Measurements from ENCODE around the gene GABRB1.

GABRB1 gene

GRCh38 chr4:47031011-47031678, at the start of gene GABRB1:
Gene GABRB1, plus strand, starts transcription at chr4:47031567.
- DNase-seq (ENCODE audit: low spot score) = peak; percentile 71
- H3K4me3 ChIP-seq = peak within 1 kb of the TSS; percentile 68
- peak within 1 kb of the TSS in 1 of 2 donors; percentile 51 for H3K27ac ChIP-seq
- TF ChIP-seq, protein P1, sequence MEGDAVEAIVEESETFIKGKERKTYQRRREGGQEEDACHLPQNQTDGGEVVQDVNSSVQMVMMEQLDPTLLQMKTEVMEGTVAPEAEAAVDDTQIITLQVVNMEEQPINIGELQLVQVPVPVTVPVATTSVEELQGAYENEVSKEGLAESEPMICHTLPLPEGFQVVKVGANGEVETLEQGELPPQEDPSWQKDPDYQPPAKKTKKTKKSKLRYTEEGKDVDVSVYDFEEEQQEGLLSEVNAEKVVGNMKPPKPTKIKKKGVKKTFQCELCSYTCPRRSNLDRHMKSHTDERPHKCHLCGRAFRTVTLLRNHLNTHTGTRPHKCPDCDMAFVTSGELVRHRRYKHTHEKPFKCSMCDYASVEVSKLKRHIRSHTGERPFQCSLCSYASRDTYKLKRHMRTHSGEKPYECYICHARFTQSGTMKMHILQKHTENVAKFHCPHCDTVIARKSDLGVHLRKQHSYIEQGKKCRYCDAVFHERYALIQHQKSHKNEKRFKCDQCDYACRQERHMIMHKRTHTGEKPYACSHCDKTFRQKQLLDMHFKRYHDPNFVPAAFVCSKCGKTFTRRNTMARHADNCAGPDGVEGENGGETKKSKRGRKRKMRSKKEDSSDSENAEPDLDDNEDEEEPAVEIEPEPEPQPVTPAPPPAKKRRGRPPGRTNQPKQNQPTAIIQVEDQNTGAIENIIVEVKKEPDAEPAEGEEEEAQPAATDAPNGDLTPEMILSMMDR (IDR thresholded peaks at IDR 0.05) = no peak

DNA sequence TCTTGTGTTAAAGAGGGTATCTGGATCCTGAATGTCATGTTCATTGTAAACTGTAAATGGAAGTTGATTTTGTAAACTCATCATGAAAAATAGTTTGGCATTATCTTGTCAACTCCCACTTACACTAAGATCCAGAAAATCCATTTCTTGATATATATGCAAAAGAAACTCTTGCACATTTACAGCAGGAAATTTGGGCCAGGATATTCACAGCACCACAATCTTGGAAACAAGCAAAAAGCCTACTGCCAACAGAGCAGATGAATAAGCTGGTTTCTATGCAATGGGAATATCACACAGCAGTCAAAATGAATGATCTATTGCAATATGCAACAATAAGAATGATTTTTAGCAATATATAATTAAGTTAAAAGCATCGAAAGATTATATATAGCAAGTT, 46.6 kb upstream of the GABRB1 start:
- no peak for DNase-seq (ENCODE audit: low spot score)
- Histone ChIP-seq H3K27ac (no peak overlapping the region), H3K4me3 (no peak overlapping the region)
- TF ChIP-seq, protein P1 (IDR thresholded peaks at IDR 0.05) = no peak

DNA sequence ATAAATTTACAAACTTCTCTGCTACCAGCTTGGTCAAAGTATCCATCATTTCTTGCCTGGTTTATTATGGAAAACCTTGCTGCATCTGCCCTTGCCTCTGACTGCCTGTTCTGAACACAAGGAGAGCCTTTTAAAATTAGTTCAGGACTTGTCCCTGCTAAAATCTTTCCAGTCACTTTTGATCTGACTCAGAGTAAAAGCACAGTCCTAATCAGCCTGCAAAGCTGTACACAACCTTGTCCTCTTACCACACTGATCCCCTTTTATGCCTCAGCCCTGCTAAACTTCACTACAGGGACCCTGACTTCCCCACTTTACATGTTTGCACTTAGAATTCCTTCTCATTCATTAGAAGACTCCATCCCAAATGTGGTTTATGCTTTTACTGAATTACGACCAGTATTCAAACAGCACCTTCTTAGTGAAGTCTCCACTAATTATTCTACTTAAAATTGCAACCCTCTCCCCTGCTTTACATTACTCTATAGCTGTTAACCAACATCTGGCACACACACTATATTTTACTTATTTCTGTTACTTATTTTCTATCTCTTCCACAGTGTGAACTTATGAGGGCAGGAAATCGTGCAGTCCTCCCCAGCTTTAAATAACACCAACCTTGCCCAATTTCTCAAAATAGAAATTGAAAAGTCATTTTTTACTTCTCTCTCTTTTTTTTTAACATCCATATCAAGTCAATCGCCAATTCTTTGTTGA, 44.3 kb upstream of the GABRB1 start:
- H3K27ac ChIP-seq = peak overlapping the region in 1 of 2 donors; percentile 49
- TF ChIP-seq, protein P1 (IDR thresholded peaks at IDR 0.05) = no peak
- DNase-seq (ENCODE audit: low spot score) = no peak
- peak overlapping the region; percentile 17 for H3K4me3 ChIP-seq

GRCh38 chr4:46992338-46992737, 39.0 kb upstream of the GABRB1 start:
- DNase-seq (ENCODE audit: low spot score) = no peak
- Histone ChIP-seq H3K4me3 (peak overlapping the region; percentile 77), H3K27ac (peak overlapping the region in 1 of 2 donors; percentile 85)
- TF ChIP-seq, protein P1 (IDR thresholded peaks at IDR 0.05) = no peak

- TF ChIP-seq, protein P1 (IDR thresholded peaks at IDR 0.05) = no peak
- DNase-seq (ENCODE audit: low spot score) = no peak
- H3K27ac ChIP-seq = peak within 1 kb of the TSS; percentile 43 to 85
Measured at GRCh38 chr4:46993075-46994006, 38.0 kb upstream of the GABRB1 start, which contains the start of gene GABRA4. Gene GABRA4, minus strand, starts transcription at chr4:46993581. Its CDS starts 157 bp downstream, at chr4:46993424.

GRCh38 chr4:46994007-46994405, 37.4 kb upstream of the GABRB1 start:
- peak overlapping the region; percentile 43 to 85 for H3K27ac ChIP-seq
- DNase-seq (ENCODE audit: low spot score) = peak; percentile 73
- peak overlapping the region; percentile 77 for H3K4me3 ChIP-seq
- TF ChIP-seq, protein P1 (IDR thresholded peaks at IDR 0.05) = no peak

More at GRCh38 chr4:46993075-46994006, 38.0 kb upstream of the GABRB1 start, which contains the start of gene GABRA4:
- H3K4me3 ChIP-seq = peak within 1 kb of the TSS; percentile 77

Data from coronary artery (tissue), 2 donors.